ENCODE results near the gene CCDC171. TPM values are rescaled to one million over a fixed set of nuclear protein-coding genes. Genes with fewer than 3 reads are reported as not detected.

CCDC171 gene
- total RNA-seq, 2 experiments from 2014 or later: 10.4 to 18.2 TPM

GRCh38 chr9:16000811-16001210, 448.0 kb downstream of the CCDC171 start:
- ChIA-PET CTCF (ENCODE audit: unreplicated experiment) (no interaction called here), POLR2A (no interaction called here)
- no peaks in the 10 kb centered on the region for H3K79me2 ChIP-seq (ENCODE audit: insufficient read depth, low read depth, low read length)
- no TSS peak for BruUV-seq (replicated peaks)
- H3K27ac ChIP-seq (ENCODE audit: low read depth, low read length, poor library complexity, severe bottlenecking): no peak overlapping the region
- H2AFZ ChIP-seq (ENCODE audit: low read length): no peak overlapping the region
- H3K4me1 ChIP-seq (ENCODE audit: insufficient read depth, low read length, poor library complexity, severe bottlenecking): no peaks in the 10 kb centered on the region
- TF ChIP-seq, protein P1, sequence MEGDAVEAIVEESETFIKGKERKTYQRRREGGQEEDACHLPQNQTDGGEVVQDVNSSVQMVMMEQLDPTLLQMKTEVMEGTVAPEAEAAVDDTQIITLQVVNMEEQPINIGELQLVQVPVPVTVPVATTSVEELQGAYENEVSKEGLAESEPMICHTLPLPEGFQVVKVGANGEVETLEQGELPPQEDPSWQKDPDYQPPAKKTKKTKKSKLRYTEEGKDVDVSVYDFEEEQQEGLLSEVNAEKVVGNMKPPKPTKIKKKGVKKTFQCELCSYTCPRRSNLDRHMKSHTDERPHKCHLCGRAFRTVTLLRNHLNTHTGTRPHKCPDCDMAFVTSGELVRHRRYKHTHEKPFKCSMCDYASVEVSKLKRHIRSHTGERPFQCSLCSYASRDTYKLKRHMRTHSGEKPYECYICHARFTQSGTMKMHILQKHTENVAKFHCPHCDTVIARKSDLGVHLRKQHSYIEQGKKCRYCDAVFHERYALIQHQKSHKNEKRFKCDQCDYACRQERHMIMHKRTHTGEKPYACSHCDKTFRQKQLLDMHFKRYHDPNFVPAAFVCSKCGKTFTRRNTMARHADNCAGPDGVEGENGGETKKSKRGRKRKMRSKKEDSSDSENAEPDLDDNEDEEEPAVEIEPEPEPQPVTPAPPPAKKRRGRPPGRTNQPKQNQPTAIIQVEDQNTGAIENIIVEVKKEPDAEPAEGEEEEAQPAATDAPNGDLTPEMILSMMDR (conservative IDR thresholded peaks at IDR 0.05; ENCODE audit: low read length): no peak
- TF ChIP-seq EZH2phosphoT487 (IDR thresholded peaks at IDR 0.05; ENCODE audit: borderline replicate concordance, low read depth, low read length): no peak
- H3K4me2 ChIP-seq (ENCODE audit: low read length): no peak overlapping the region
- intact Hi-C loops (cut with micrococcal nuclease; ENCODE audit: unreplicated experiment): no loop called here
- DNase-seq (ENCODE audit: low spot score): no peak
- H4K20me1 ChIP-seq (ENCODE audit: insufficient read depth, low read length): no peaks in the 10 kb centered on the region
- H3K9me3 ChIP-seq (ENCODE audit: low read length): no peaks in the 10 kb centered on the region
- H3K9me2 ChIP-seq (ENCODE audit: insufficient read depth, low read length): no peaks in the 10 kb centered on the region; the same call in 1 of the 2 replicates
- H3K36me3 ChIP-seq (ENCODE audit: insufficient read depth, low read length): no peaks in the 10 kb centered on the region
- no peak overlapping the region for H3K4me3 ChIP-seq (ENCODE audit: low read depth, low read length, poor library complexity, severe bottlenecking)

GRCh38 chr9:16001856-16002255, 449.0 kb downstream of the CCDC171 start:
- Histone ChIP-seq H4K20me1 (ENCODE audit: insufficient read depth, low read length) (no peaks in the 10 kb centered on the region), H3K9me2 (ENCODE audit: insufficient read depth, low read length) (no peaks in the 10 kb centered on the region), H3K27ac (ENCODE audit: low read depth, low read length, poor library complexity, severe bottlenecking) (no peak overlapping the region), H3K36me3 (ENCODE audit: insufficient read depth, low read length) (no peaks in the 10 kb centered on the region), H3K9me3 (ENCODE audit: low read length) (no peaks in the 10 kb centered on the region), H2AFZ (ENCODE audit: low read length) (no peak overlapping the region), H3K4me3 (ENCODE audit: low read depth, low read length, poor library complexity, severe bottlenecking) (no peak overlapping the region), H3K4me2 (ENCODE audit: low read length) (no peak overlapping the region), H3K79me2 (ENCODE audit: insufficient read depth, low read depth, low read length) (no peaks in the 10 kb centered on the region), H3K4me1 (ENCODE audit: insufficient read depth, low read length, poor library complexity, severe bottlenecking) (no peaks in the 10 kb centered on the region)
- ChIA-PET POLR2A (interaction anchor here (0.9 kb wide), 1 partner anchor 16 kb away, joined by 3 read pairs; no protein-coding TSS in a partner anchor), CTCF (ENCODE audit: unreplicated experiment) (no interaction called here)
- TF ChIP-seq EZH2phosphoT487 (IDR thresholded peaks at IDR 0.05; ENCODE audit: borderline replicate concordance, low read depth, low read length): no peak
- TF ChIP-seq, protein P1 (conservative IDR thresholded peaks at IDR 0.05; ENCODE audit: low read length): no peak
- intact Hi-C loops (cut with micrococcal nuclease; ENCODE audit: unreplicated experiment): no loop called here
- BruUV-seq (replicated peaks): no TSS peak
- no peak for DNase-seq (ENCODE audit: low spot score)

- Histone ChIP-seq H3K4me3 (ENCODE audit: low read depth, low read length, poor library complexity, severe bottlenecking) (no peak overlapping the region), H3K9me2 (ENCODE audit: insufficient read depth, low read length) (no peaks in the 10 kb centered on the region), H3K79me2 (ENCODE audit: insufficient read depth, low read depth, low read length) (no peaks in the 10 kb centered on the region), H3K9me3 (ENCODE audit: low read length) (no peaks in the 10 kb centered on the region), H3K4me1 (ENCODE audit: insufficient read depth, low read length, poor library complexity, severe bottlenecking) (no peaks in the 10 kb centered on the region), H2AFZ (ENCODE audit: low read length) (no peak overlapping the region), H3K27ac (ENCODE audit: low read depth, low read length, poor library complexity, severe bottlenecking) (no peak overlapping the region), H3K36me3 (ENCODE audit: insufficient read depth, low read length) (no peaks in the 10 kb centered on the region), H3K4me2 (ENCODE audit: low read length) (no peak overlapping the region), H4K20me1 (ENCODE audit: insufficient read depth, low read length) (no peaks in the 10 kb centered on the region)
- ChIA-PET CTCF (ENCODE audit: unreplicated experiment) (no interaction called here), POLR2A (interaction anchor here (0.9 kb wide), 1 partner anchor 15 kb away, joined by 3 read pairs; no protein-coding TSS in a partner anchor)
- intact Hi-C loops (cut with micrococcal nuclease; ENCODE audit: unreplicated experiment): no loop called here
- TF ChIP-seq, protein P1 (conservative IDR thresholded peaks at IDR 0.05; ENCODE audit: low read length): no peak
- TF ChIP-seq EZH2phosphoT487 (IDR thresholded peaks at IDR 0.05; ENCODE audit: borderline replicate concordance, low read depth, low read length): no peak
- BruUV-seq (replicated peaks): no TSS peak
- no peak for DNase-seq (ENCODE audit: low spot score)
These were observed 450.0 kb downstream of the CCDC171 start for GRCh38 chr9:16002816-16003215.
